ENCODE measurements around the gene PTPRG.
A peak's percentile ranks its signal among the peaks of the same experiment; 100 is the strongest.

The PTPRG gene

DNA sequence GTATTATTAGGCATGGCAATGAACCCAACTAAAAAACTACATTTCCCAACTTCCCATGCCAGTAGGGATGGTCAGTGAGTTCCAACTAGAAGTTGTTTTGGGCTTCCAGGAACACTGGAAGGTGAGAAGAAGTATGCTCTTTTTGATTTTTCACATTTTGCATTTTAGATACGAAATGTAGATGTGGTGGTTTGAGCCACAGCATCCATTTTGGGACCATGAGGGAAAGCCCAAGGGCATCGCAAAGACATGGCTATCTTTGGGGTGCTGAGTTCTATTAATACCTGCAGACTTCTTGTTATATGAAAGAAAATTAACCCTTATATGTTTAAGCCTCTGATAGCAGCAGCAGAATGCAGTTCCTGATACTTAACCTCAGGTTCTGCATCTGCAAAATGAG is 62.9 kb downstream of the PTPRG start:
- DNase-seq = no peak

DNA sequence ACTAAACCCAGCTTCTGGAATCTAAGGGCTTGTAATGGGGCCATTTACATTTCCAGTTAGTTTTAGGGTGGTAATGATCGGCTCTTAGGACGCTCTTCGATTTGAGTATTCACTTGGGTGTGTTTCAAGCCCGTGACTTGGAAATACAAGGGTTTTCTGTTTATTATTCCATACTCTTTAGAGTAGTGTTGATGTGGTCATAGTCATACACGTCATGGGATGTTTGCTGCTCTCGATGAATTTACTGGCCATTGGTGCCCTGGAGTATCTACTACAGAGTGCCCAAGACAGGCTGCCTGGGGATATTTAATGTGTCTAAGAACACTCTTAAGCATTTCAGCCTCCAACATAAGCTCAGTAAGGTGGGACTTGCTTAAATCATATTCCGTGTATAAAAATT is 64.1 kb downstream of the PTPRG start:
- DNase-seq = no peak

DNA sequence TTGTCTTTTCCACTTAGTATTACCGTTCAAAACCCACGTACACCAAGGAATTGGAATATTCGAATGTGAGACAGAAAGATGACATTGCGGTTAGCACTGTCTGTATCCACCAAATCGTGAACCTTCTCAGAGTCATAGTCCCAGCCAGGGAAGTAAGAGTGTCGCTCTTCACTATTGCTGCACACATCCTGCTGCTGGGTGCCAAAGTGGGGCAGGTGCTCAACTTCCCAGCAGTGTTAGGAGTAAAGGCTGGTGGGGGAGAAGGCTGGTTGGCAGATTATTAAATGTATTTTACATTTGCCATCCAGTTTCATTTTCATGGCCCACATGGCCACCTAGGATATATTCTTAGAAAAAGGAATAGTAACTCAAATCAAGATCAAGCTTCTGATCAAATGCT is 65.1 kb downstream of the PTPRG start:
- no peak for DNase-seq

DNA sequence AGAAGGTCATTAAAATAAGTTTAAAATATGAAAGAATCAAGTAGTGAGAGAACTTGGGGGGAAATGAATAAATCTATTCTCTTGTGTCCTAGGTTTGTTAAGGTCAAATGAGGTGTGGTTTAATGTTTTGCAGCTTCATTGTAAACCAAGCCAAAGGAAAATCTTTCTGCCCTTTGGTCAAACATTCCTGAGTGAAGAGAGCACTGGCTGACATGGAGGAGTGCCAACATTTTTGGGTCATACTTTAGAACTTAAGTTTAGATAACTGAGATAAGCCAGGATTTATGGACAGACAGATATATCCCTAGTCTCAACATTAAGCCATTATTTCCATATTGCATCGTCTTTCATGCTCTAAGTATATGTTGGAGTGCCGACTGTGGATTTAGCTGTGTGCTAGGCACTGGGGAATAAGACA is 66.4 kb downstream of the PTPRG start:
- no peak for DNase-seq

DNA sequence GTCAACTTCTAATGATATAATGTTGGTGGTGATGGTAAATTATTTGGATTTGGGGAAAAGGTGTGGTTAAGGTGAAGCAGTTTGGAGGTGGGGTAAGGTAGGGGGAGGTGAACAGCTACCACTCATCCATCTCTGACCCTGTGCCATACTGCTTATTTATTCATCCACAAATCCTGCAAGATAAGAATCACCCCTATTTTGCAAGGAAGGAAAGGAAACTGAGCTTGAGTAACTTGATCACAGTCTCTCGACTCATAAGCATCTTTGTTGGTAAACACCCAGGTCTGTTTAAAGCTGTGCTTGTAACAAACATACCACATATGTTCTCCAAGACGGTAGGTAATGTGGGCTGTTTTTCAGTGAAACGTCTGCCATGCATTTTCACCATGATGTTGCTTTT is 67.3 kb downstream of the PTPRG start:
- no peak for DNase-seq

DNA sequence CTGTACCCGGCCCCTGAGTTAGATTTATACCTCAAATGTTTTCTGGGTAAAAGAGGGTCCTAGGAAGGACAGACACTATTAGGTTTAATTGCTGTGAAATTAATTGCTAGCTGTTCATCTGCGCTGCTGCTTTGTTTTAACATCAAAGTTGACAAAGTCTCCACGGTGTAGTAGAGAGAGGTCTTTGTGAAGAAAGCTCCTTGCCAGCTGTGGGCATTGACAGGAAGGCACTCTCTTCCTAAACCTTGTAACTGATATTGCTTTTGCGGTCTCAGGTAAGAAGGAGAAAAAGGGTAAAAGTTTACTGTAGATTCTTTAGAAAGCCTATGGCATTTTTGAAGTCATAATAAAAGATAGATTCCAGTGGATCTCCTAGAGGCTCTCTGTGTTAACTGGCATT is 68.1 kb downstream of the PTPRG start:
- DNase-seq = no peak

DNA sequence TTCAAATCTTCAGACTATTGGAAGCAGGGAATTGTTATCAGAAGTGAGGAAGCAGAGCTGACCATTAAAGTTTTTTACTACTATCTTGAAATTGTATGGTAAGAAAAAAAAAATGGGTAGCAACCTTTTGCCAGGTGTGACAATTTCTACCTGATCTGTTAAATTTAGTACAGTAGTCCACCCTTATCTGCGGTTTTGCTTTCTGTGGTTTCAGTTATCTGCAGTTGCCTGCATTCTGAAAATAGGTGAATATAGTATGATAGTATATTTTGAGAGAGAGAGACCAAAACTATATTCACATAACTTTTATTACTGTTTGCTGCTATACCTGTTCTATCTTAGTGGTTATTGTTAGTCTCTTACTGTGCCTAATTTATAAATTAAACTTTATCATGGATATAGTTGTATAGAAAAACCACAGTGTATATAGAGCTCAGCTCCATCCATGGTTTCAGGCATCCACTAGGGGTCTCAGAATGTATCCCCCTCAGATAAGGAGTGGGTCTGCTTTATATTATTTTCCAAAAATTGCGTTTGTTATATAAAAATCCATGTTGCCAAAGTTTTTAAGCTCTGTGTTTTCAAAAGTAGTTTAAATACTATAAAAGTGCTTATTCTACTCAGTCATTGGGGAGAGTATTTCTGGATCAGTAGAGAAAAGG is 69.9 kb downstream of the PTPRG start:
- DNase-seq = no peak

DNA sequence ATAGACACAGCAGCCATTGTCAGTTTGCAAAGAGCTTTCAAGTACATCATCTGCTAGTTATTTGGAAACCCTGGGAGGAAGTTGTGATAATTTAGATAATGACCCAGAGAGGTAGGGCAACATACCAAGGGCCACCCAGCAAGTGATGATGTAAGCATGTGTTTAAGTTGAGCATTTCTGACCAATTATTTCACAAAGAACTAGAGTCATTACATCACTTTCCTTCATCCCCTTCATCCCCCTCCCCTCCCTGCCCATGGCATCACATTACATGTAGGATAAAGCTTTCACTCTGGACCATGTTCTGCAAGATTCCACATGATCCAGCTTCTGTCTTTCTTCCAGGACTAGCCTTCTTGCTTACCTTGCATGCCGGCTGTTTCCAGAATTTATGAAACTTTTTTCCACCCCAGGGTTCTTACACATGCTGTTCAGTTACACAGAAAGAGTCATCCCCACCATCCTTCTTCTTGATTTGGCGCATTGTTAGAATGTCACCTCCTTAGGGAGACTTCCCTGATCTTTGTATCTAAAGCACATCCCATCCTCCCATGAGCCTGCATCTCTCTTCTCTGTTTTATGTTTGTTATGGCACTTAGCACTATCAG is 71.3 kb downstream of the PTPRG start:
- DNase-seq = no peak

DNA sequence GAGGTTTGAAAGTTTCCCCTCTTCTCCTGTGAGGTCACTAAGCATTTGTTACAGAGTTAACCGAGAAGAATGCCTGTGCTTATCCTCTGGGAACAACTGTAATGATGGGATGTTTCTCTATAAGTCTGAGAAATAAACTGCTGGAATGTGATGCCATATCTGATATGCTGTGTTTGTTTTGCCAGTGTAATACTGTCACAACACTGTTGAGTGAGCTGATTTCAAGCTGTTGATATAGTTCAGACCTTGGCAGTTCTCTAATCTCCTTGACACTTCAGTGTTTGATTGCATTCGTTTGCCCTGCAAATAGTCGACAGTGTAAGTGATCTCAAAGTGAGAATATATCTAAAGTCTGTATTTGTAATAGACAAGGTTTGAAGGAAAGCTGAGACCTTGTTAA is 73.3 kb downstream of the PTPRG start:
- no peak for DNase-seq

DNA sequence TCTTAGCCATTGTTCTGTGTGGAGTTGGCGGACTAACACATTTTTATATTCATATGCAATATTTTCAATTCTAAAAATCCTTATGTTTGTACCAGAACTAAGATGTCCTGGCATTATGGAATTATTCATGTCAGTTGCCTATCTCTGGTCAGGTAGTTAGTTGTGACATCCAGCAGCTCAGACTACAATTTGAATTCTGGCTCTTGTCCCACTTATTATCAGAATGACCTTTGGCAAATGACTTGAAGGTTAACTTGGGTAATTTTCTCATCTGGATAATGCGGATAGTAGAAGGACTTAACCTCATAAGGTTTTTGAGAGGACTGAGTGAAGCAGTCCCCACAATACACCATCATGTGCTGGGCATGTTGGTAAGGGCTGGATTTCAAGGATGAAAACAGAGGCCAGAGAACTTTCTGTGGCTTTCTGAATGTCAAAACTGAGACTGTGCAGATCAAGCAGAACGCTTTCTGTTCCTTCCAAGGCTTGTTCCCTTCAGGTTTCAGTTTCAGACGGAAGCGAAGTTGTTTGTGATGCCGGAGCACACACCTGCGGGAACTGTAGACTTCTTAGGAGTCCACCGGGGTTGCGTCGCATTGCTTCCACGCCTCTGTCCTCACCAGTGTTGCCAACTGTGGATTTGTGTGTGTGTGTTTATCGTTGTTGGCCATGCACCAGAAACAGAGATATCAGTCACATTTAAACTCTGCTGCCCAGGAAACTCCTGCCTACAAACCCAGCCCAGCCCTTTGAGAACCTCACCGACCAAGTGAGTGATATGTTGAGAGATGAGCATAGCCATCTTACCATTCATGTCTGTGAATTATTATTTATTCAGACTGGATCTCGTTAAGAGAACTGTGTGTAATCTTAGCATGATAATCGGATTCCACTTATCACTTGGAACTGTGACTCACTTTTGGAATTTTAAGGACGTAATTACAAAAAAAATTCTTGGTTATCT is 76.0 kb downstream of the PTPRG start:
- no peak for DNase-seq

DNA sequence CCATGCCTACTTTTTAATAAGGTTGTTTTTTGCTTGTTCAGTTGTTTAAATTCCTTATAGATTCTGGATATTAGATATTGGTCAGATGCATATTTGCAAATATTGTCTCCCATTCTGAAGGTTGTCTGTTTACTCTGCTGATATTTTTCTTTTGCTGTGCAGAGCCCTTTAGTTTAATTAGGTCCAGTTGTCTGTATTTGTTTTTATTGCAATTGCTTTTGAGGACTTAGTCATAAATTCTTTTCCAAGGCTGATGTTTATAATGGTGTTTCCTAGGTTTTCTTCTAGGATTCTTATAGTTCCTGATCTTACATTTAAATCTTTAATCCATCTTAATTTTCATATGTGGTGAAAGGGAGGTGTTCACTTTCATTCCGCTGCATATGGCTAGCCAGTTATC is 77.4 kb downstream of the PTPRG start:
- no peak for DNase-seq

DNA sequence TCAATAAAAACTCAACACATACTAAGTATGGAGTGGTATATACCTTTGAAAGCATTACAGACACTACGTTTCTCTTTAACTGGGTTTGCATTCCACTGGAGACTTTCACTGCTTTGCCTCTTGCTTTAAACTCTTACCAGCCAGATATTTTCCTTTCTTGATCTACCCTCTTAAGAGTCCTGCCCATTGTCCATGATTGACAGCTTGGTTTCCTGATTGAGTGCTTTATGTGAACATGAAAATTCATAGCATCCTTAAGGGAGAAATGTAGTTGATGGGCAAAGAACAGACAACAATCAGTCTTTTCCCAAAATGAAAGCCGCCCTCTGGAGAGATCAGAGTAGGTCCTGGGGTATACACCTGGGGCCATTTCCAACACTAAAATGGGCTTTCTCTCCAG is 78.6 kb downstream of the PTPRG start:
- DNase-seq = no peak

DNA sequence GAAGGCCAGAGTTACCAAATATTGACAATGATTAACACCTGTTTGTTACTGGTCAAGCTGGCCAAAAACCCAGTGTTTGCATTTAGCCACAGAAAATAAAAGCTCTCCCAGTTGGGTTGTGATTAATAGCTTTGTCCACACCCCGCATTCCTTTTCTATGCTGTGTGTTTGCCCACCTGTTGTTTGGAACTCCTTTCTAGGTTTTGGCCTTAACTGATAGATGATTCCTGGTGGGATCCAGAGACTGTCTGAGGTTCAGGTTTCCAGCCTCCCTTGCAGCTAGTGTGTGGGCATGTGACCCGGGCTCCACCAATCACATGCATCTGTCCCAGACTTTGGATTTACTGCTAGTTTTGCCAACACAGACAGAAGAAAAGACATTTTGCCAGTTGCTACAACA is 83.8 kb downstream of the PTPRG start:
- peak; percentile 29 for DNase-seq

DNA sequence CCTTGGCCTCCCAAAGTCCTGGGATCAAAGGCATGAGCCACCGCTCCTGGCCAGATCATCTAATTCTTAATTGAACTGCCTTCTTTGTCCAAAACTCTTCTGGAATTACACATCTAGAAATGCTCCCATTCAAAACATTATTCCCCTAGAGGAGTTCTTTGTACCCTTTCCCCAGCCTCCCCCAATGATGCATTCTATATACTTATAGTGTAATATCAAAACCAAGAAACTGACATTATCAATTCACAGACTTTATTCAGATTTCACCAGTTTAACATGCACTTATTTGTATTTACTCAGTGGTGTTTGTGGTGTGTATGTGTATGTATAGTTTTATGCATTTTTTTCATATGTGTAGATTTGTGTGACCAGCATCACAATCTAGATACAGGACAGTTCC is 85.0 kb downstream of the PTPRG start:
- DNase-seq = no peak

DNA sequence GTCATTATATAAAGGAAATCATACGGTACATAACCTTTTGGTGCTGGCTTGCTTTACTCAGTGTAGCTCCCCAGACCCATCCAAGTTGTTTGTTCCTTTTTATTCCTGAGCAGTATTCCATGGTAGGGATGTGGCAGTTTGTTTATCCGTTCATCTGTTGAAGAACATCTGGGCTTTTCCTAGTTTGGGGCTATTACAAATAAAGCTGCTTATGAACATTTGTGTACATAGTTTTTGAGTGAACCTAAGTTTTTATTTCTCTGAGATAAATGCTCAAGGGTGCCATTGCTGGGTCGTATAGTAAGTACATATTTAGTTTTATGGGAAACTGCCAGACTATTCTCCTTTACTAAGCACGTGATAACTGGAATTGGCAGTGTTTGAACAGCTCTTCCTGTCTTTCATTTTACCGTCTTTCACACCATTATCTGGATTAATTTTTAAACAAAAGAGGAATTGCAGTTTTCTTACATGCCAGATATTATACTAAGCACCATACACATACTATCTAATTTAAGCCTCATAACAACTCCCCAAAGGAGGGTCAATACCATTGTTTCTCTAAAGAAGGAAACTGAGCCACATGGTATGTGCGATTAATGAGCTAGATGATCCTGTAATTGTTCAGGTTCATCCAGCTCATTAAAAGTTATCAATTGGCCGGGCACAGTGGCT is 85.6 kb downstream of the PTPRG start:
- DNase-seq = no peak

DNA sequence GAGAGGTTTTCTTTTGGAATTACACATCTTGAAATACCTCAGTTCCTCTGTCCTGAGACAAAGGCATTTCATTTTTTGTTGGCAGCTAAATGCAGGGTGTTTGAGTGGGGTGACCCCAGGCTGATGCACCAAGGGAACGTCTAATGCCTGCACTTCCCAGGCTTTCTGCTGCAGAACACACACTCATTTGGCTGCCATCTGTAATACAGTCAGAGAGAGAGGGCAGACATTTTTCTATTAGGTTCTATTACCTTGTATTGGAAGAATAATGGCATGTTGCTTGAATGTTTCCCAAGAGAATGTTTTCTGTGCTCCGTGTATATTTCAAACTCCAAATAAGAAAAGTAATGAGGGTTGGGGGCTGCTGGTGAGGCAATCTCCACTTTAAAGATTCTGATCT is 87.1 kb downstream of the PTPRG start:
- no peak for DNase-seq

DNA sequence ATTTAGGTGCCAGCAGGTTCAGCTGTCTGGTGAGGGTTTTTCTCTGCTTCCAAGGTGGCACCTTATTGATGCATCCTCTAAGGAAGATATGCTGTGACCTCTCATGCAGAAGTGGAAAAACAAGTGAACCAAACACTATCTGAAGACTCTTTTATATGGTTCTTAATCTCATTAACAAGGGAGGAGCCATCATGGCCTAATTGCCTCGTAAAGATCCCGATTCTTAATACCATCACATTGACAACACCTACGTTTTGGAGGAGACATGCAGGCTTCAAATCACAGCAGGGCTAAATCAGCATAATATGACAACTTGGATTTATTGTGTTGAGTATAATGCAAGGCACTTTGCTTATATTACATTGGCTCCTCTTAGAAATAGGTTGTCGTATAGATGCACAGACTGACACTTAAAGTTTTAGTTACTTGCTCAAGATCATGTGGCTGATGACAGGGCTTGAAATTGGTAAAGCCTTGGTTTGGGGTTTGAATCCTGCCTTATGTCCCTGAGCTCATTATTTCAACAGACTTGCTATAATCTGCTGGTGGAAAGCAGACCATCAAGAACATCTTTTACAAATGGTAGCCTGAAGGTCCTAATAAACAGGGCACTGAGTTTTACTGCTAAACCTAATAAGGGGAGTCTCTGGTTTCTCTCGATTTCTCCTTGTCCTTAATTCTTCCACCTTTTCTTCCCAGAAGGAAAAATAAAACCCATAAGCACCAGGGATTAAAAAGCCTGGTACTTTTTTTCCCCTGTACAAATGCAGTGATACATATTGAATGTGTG is 88.2 kb downstream of the PTPRG start:
- DNase-seq = no peak

DNA sequence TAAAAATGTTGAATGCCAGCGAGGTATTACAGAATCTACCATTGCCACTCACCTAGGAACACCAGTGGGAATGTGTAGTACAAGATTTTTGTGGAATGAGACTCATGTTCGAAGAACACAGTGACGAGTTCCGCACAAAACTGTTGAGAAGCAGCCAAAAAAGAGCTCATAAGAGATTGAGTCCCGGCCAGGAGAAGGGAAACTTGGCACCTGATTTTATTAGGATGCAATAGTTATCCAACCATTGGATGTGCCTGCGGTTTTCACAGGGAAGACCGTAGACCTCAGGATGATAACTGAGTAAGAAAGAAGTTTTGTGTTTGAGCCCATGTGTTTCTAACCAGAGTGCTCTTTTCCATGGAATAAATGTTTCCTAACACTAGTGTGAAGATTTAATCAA is 88.9 kb downstream of the PTPRG start:
- no peak for DNase-seq

DNA sequence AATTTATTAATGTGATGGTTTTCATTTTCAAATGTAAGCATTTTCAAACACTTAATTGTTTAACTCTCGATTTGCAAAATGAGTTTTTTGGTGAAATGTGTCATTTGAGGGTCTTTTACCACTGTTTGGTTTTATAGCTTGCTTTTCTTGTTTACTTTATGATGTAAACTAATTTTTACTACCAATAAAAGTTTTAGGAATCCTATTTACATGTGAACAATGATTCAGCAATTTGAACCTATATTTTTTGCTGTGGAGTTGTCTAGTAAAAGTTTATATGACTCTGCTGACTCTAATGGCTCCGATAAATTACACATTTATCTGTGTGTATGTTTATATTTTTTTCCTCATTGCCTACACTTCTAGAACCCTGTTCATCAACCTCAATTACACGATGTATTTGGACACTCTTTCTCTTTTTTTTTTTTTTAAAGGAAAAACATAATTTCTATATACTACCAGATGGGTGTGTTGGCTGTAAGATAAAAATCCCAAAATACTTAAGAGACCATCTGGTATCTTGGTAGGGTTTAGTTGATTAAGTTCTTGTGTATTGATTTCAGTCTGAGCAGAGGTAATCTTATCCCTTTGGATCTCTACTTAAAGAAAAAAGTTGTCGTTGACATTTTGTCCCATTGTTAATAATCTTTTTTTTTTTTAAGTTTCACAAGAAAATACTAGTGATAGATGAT is 89.5 kb downstream of the PTPRG start:
- DNase-seq = no peak

DNA sequence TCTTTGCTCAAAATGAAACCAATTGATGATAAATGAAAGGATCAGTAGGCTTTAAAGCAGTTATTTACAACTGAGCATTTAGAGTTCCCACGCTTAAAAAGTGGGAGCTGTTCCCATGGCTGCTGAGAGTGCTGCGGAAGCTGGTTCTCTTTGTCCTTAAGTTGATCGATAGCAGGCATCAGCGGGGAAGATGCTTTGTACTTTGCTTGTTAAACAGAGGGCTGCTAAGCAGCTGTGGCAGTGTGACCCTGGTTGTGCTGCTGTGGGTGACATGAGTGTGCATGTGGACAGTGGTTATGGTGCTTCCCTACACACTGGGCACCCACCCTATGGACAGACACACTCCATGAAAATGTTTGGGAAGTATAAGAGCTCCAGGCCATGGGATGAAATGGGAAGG is 96.3 kb downstream of the PTPRG start:
- no peak for DNase-seq

DNA sequence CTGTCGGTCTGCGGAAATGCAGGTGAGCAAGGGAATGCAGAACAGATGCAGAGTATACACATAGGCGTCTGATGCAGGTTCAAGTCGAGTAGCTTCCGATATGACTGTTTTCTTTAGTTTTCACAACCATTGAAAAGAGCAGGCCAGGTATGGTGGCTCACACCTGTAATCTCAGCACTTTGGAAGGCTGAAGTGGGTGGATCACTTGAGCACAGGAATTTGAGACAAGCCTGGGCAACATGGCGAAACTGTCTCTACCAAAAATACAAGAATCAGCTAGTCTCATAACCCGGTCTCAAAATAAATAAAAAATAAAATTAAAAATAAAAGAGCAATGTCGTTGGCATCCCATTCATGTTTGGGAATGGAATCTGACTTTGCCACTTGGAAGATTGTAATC is 101.5 kb downstream of the PTPRG start:
- DNase-seq = no peak

Measured in NCI-H2029 treated with DMSO at 0.1 percent for 48 hours (cell line).